HG03039 (cell line): ENCODE data around the gene DNAJC17.
A peak's percentile ranks its signal among the peaks of the same experiment; 100 is the strongest.

Experiments used
- ATAC-seq: cut with Tn5 transposase; IDR thresholded peaks from one replicate; pipeline ENCODE4 v1.9.1; 2021; ENCODE audit warnings: mild to moderate bottlenecking, moderate library complexity; ENCODE audit not compliant: unreplicated experiment

DNAJC17 gene

GRCh38 chr15:40767838-40768500 is 39.3 kb downstream of the DNAJC17 start:
- no peak for ATAC-seq

GRCh38 chr15:40766906-40767837 is 40.1 kb downstream of the DNAJC17 start:
- no peak for ATAC-seq

DNA sequence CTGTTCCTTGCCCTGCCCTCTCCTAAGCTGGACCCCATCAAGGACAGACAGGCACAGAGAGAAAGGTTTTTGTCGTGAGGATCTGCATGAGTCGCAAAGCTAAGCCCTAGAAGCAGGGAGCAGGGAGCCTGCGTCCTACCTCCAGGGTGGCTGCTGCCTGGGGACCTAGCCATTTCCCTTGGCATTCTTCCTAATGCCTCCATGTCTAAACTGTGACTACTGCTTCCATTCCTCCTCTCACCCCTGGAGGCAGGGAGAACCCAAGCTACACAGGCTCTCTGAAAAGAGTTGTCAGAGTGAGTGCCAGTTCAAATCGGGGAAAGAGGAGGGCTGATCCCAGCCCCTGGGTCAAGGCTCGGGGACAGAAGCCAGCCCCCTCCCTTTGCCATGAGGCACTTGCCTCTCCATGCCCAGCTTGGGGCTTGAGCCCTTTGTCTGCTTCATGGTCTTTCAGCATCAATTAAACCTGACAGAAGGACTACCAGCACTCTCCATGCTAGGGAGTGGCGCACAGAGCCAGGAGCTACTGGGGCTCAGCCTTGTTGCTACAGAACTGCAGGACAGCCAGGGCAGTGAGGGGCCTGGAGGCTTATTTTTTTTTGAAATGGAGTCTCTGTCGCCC is 41.0 kb downstream of the DNAJC17 start:
- no peak for ATAC-seq

DNA sequence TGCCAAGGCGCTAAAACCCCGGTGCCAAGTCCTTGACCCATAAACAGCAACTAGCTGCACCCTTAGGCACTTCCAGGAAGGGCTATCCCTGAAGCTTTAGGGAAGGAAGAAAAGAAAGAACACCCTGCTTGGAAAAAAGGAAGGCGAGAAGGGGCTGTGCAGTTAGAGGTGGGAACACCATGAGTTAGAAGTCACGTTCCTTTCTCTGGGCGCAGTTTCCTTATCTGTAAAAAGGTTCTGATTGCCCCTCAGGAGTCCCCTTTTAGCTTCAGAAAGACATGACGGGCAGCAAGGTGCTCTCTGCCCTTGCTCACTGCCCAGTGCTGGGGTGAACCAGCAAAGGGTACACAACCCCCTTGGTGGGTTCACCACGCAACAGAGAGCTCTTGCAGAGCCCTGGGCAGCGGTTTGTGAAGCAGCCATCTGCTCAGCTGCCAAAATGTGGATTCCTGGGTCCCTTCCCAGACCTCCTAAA is 42.6 kb downstream of the DNAJC17 start:
- no peak for ATAC-seq

- ATAC-seq = no peak
These were observed 43.3 kb downstream of the DNAJC17 start, which contains the start of gene GCHFR for GRCh38 chr15:40763801-40764628. GCHFR (plus strand) TSS chr15:40764068; CDS start chr15:40764181, 113 bp downstream.

DNA sequence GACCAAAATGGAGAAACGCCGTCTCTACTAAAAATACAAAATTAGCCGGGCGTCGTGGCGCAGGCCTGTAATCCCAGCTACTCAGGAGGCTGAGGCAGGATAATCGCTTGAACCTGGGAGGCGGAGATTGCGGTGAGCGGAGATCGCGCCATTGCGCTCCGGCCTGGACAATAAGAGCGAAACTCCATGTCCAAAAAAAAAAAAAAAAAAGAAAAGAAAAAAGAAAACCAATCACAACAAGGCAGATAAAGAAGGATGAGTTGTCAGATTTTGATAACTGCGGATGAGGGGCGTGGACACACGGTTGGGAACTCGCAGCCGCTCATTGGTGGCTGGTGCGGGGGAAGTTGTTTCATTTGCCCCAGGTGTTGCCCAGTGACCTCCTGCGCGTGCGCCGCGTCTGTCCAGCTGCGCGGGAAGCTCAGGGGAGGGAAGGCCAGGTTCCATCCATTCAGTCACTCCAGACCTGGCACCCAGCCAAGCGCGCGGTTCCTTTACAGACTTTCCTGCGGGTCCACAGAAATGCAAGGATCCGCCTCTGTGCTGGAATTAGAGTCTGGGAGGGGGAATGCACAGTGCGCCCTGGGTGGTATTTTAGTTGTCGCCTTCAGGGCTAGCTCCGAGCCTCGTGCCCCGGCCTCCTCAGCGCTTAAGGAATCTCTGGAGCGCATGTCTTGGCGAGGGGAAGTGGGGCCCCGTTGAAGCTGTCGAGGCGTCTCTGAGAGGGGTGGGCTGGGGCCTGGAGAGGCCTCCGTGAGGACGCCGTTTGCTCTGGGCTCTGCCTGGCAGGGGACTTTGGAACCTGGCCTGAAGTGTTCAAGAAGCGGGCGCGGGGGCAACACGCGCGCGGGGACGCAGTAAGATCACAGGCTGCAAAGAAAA is 44.1 kb downstream of the DNAJC17 start:
- no peak for ATAC-seq

DNA sequence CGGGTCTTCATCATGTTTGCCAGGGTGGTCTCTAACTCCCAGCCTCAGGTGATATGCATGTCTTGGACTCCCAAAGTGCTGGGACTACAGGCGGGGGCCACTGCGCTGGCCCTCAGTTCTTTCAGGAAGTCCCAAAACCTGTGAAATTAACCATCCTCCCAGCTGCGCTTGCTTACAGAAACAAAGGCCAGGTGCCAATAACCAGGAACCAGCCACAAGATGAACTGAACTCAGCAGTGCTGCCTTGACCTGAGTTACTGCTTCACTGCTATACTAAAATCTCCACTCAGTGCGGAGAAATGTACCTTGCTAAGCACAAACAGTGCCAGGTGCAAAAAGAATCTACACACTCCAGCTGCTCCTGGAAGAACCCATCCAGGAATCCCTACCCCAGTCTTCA is 47.3 kb downstream of the DNAJC17 start:
- ATAC-seq = no peak

GRCh38 chr15:40756938-40757337 is 50.3 kb downstream of the DNAJC17 start:
- no peak for ATAC-seq

DNA sequence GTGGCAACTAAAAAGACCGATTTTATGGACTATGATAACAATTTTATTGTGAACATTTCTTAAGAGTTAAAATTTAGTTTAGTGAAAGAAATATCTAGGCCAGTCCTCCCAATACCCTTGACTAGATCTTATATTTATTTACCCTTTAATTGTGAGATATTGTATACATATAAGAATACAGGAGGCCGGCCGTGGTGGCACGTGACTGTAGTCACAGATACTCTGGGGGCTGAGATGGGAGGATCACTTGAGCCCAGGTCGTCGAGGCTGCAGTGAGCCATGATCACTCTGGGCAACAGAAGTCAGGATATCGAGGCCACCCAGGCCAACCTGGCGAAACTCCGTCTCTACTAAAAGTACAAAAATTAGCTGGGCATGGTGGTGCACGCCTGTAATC is 51.5 kb downstream of the DNAJC17 start:
- ATAC-seq = no peak

DNA sequence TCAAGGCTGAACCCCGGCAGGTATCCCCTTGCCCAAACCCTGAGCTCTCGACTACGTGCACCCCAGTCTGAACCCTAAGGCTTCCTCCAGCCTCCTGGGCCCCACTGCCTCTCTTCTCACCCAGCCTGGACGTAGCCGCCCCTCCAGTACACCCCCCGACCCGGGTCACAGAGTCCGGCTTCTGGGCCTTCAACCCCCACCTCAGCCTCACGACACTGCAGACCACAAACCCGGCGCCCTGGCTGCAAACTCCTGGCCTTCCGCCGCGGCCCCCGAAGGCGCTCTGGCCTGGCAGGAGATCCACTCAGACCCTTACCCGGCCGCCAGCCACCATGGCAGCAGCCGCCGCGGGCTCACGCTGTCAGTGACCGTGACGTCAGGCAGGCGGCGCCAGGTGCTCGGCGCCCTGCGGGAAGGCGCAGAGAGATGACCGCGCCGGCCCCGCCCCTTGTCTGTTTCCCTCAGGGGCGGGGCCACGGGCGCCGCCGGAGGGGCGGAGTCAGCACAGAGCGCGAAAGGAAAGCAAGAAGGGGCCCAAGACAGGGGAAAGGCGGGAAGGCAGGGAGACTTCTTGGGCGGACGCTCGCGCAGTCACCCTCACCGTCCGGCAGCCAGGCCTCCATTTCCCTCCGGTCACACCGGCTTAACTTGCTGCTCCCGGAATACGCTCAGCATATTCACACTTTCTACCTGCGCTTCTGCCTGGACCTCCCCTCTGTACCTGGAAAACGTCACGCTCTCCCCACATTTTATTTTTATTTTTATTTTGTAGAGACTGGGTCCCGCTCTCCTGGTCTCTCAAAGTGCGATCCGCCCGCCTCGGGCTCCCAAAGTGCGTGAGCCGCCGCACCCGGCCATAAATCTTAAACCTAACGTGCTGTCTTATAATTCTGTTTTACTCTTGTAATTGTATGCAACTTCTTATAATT is 52.1 kb downstream of the DNAJC17 start, which contains the start of gene RMDN3:
Gene RMDN3 (minus strand): TSS at position 372 of the 929 bp plus-strand sequence. CDS start 471 bp downstream, outside the sequence.
- ATAC-seq = peak; percentile 73

- peak; percentile 6 for ATAC-seq
These were observed 52.7 kb downstream of the DNAJC17 start for GRCh38 chr15:40754574-40754882.

DNA sequence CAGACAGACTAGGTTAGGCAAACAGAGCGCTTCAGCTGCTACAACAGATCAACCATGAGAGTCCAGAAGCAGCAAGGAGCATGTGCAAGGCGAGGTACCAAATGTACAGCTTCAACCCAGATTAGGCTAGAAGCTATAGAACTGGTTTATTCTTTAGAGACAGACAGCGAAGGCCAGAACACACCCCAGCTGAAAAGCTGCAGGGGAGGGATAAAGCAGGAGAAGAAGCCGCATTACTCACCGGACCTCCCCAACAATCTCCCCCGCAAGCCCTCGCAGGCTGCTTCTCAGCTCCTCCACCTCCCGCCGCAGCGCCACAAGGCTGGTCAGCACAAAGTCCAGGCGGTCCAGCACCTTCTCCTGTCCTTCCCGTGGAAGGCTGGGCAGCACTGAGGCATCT is 55.5 kb downstream of the DNAJC17 start:
- ATAC-seq = no peak

DNA sequence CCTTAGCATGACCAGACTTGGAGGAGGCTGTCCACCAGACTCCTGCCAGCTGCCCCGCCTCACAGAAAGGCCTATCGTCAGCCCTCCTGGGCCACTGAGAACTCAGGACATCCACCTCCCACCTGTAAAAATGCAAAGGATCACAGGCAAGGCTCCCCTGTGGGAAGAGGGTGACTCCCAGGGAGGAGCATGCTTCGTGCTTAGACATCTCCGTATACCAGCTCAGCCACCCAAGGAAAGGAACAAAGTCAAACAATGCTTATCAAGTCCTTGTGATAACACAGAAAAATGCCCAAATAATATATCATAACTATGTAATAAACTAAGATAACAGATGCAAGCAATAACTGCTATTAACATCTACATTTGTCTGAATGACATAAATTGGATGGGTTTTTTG is 56.4 kb downstream of the DNAJC17 start:
- no peak for ATAC-seq

DNA sequence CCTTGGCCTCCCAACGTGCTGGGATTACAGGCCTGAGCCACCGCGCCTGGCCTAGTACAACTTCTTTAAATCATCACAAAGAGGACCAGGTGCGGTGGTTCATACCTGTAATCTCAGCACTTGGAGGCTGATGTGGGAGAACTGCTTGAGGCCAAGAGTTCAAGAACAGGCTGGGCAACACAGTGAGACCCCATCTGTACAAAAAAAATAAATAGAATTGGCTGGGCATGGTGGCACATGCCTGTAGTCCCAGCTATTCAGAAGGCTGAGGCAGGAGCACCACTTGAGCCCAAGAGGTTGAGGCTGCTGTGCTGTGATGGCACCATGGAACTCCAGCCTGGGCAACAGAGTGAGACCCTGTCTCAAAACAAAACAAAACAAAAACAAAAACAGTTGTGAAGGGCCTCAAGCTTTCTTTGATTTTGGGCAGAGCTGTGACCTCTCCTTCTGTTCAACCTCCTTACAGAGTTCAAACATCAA is 58.1 kb downstream of the DNAJC17 start:
- no peak for ATAC-seq

- no peak for ATAC-seq
These were observed 59.3 kb downstream of the DNAJC17 start for GRCh38 chr15:40747685-40748631.

- no peak for ATAC-seq
These were observed 60.3 kb downstream of the DNAJC17 start for GRCh38 chr15:40746916-40747418.

- ATAC-seq = no peak
These were observed 62.5 kb downstream of the DNAJC17 start for GRCh38 chr15:40744815-40745152.
